IMR-90 (cell line): ENCODE data around the gene CHMP1A. TPM values are rescaled to one million over a fixed set of nuclear protein-coding genes. Genes with fewer than 3 reads are reported as not detected.

Experiments
- ATAC-seq: fragments of 200-7000 bp; cut with Tn5 transposase; 2 replicates; pipeline ENCODE4 v1.9.1; 2020; ENCODE audit warnings: low read depth, mild to moderate bottlenecking, moderate library complexity
- BruUV-seq: library from RNA; stranded (reverse); fragments of 400-500 nt; replicated peaks from 2 replicates; lab custom pipeline; 2021; lab: Mats Ljungman, UMichigan
- CTCF ChIA-PET: fragments of 300-600 bp; formaldehyde crosslinking; extraction: SDS; loops from one replicate; lab custom pipeline; 2021; ENCODE audit warnings: antibody characterized with exemption; lab: Yijun Ruan, JAX
- POLR2A ChIA-PET: fragments of 300-600 bp; sonication (Branson Sonifier 250); formaldehyde crosslinking; loops from one replicate; lab custom pipeline; 2022; ENCODE audit warnings: antibody characterized with exemption; ENCODE audit not compliant: unreplicated experiment; lab: Charles Lee
- DNase-seq: peaks from one replicate; pipeline ENCODE4 v3.0.0; 2013
- H2AFZ ChIP-seq: replicated peaks from 2 replicates; pipeline ENCODE3; 2013; ENCODE audit warnings: low read length, mild to moderate bottlenecking; ENCODE audit not compliant: poor library complexity
- H2AK5ac ChIP-seq: 2 replicates; pipeline ENCODE4 v1.6.1; 2013; ENCODE audit warnings: low read depth, low read length, inconsistent platforms
- H2AK9ac ChIP-seq: replicated peaks from 2 replicates; pipeline ENCODE3; 2013; ENCODE audit warnings: mild to moderate bottlenecking, low read depth, low read length, moderate library complexity; ENCODE audit not compliant: poor library complexity
- H2BK120ac ChIP-seq: 2 replicates; pipeline ENCODE4 v1.6.1; 2013; ENCODE audit warnings: low read depth, low read length, inconsistent platforms
- H2BK15ac ChIP-seq: 3 replicates; pipeline ENCODE4 v1.6.1; 2013; ENCODE audit warnings: low read depth, low read length, inconsistent platforms
- H2BK20ac ChIP-seq: 2 replicates; pipeline ENCODE4 v1.6.1; 2013; ENCODE audit warnings: low read depth, mild to moderate bottlenecking, inconsistent platforms, low read length, moderate library complexity
- H2BK5ac ChIP-seq: 2 replicates; pipeline ENCODE4 v1.6.1; 2013; ENCODE audit warnings: mild to moderate bottlenecking, low read depth, low read length, inconsistent platforms; ENCODE audit not compliant: poor library complexity, severe bottlenecking
- H3K14ac ChIP-seq: replicated peaks from 2 replicates; pipeline ENCODE4 v1.6.1; 2013; ENCODE audit warnings: low read depth, low read length, inconsistent platforms
- H3K18ac ChIP-seq: 2 replicates; pipeline ENCODE4 v1.6.1; 2013; ENCODE audit warnings: low read depth, low read length, control low read depth
- H3K23ac ChIP-seq: 2 replicates; pipeline ENCODE4 v1.6.1; 2013; ENCODE audit warnings: low read depth, low read length, inconsistent platforms
- H3K27ac ChIP-seq: 2 replicates; pipeline ENCODE4 v1.5.1; 2013; ENCODE audit warnings: mild to moderate bottlenecking, control low read depth, low read length; ENCODE audit not compliant: insufficient read depth
- H3K27me3 ChIP-seq: 2 replicates; pipeline ENCODE4 v1.6.1; 2013; ENCODE audit warnings: low read length; ENCODE audit not compliant: control insufficient read depth, insufficient read depth
- H3K36me3 ChIP-seq: 2 replicates; pipeline ENCODE4 v1.6.1; 2013; ENCODE audit warnings: low read length, mixed read lengths; ENCODE audit not compliant: control insufficient read depth, insufficient read depth
- H3K4ac ChIP-seq: 2 replicates; pipeline ENCODE4 v1.6.1; 2013; ENCODE audit warnings: low read depth, low read length, inconsistent platforms
- H3K4me1 ChIP-seq: 2 replicates; pipeline ENCODE4 v1.6.1; 2013; ENCODE audit warnings: low read length, mixed read lengths; ENCODE audit not compliant: control insufficient read depth, insufficient read depth
- H3K4me2 ChIP-seq: 2 replicates; pipeline ENCODE4 v1.6.1; 2013; ENCODE audit warnings: low read depth, mild to moderate bottlenecking, control low read depth, low read length, moderate library complexity
- H3K4me3 ChIP-seq: 2 replicates; pipeline ENCODE4 v1.5.1; 2013; ENCODE audit warnings: low read depth, mild to moderate bottlenecking, control low read depth, low read length, moderate library complexity; ENCODE audit not compliant: insufficient read depth
- H3K56ac ChIP-seq: 2 replicates; pipeline ENCODE4 v1.6.1; 2013; ENCODE audit warnings: low read length, inconsistent platforms; ENCODE audit not compliant: insufficient read depth; ENCODE audit errors: extremely low read depth
- H3K79me1 ChIP-seq, 2 experiments: 2 replicates each; pipeline ENCODE4 v1.6.1; 2013; ENCODE audit warnings: low read length in 2 of 2, inconsistent platforms in 1 of 2, low read depth in 1 of 2
- H3K9ac ChIP-seq: 2 replicates; pipeline ENCODE4 v1.6.1; 2013; ENCODE audit warnings: low read depth, low read length, control low read depth
- H3K9me1 ChIP-seq: 2 replicates; pipeline ENCODE4 v1.6.1; 2013; ENCODE audit warnings: low read length, inconsistent platforms; ENCODE audit not compliant: insufficient read depth
- H3K9me3 ChIP-seq: 2 replicates; pipeline ENCODE4 v1.6.1; 2013; ENCODE audit warnings: low read length; ENCODE audit not compliant: control insufficient read depth, insufficient read depth
- H4K20me1 ChIP-seq: 2 replicates; pipeline ENCODE4 v1.6.1; 2013; ENCODE audit warnings: low read length, inconsistent platforms; ENCODE audit not compliant: insufficient read depth
- H4K5ac ChIP-seq: 2 replicates; pipeline ENCODE4 v1.6.1; 2013; ENCODE audit warnings: mild to moderate bottlenecking, low read depth, low read length, control low read depth
- H4K8ac ChIP-seq, 2 experiments: 2 replicates each; pipeline ENCODE4 v1.6.1; 2013; ENCODE audit warnings: low read depth in 2 of 2, low read length in 2 of 2, control low read depth in 1 of 2, inconsistent platforms in 1 of 2
- H4K91ac ChIP-seq: 2 replicates; pipeline ENCODE4 v1.6.1; 2013; ENCODE audit warnings: low read depth, low read length, inconsistent platforms; ENCODE audit not compliant: insufficient read depth
- BHLHE40 ChIP-seq: fragments of 150-350 bp; IDR thresholded peaks from 2 replicates; pipeline ENCODE4 v1.6.1; 2016; ENCODE audit warnings: mild to moderate bottlenecking, low read depth, low read length
- RCOR1 ChIP-seq: IDR thresholded peaks from 2 replicates; pipeline ENCODE4 v1.6.1; 2012; ENCODE audit warnings: mild to moderate bottlenecking, low read length, improper control_type of control experiment; ENCODE audit not compliant: insufficient replicate concordance
- WGBS, 2 experiments: methylation state at CpG; one replicate each; pipeline versions ENCODE4 v1.1.5 to v1.1.7; 2013; ENCODE audit warnings: missing lambda C conversion rate in 2 of 2; ENCODE audit not compliant: insufficient read length in 1 of 2; ENCODE audit errors: extremely low coverage in 2 of 2; 5-methylcytosine and 5-hydroxymethylcytosine counted together
- dilution Hi-C: fragments of 300-500 bp; cut with HindIII; formaldehyde crosslinking; loops from one replicate; pipeline ENCODE4 v1.14.3; 2018; ENCODE audit warnings: low sequenced_read_pairs; ENCODE audit not compliant: unreplicated experiment
- in situ Hi-C: fragments of 300-500 bp; cut with MboI; formaldehyde crosslinking; loops from 3 replicates; pipeline ENCODE4 v1.14.3; 2019; ENCODE audit warnings: low sequenced_read_pairs, inconsistent platforms, mixed read lengths
- intact Hi-C: fragments of 100-400 bp; cut with micrococcal nuclease; formaldehyde crosslinking; loops from 2 replicates; pipeline ENCODE4 v1.10.0; 2022
- polyA plus RNA-seq, 3 experiments: library from polyadenylated mRNA; depleted of rRNA; stranded (reverse); fragments of >200 nt; gene quantifications; 2 replicates each; pipeline ENCODE4 v1.2.3, GENCODE V29; 2012; ENCODE audit warnings: low replicate concordance in 1 of 3
- total RNA-seq: library from RNA; depleted of rRNA; stranded (reverse); fragments of >200 nt; gene quantifications from 2 replicates; pipeline ENCODE4 v1.2.3, GENCODE V29; 2012
- TF ChIP-seq, protein P1 (sequence below): fragments of 150-350 bp; IDR thresholded peaks from 2 replicates; pipeline ENCODE4 v1.6.1; 2017; ENCODE audit warnings: mild to moderate bottlenecking, antibody characterized with exemption, low read length, low read depth

The CHMP1A gene
- total and polyA plus RNA-seq, 2 of the 4 experiments (the other 2 are of a cell fraction): 97.3 to 99.8 TPM

DNA sequence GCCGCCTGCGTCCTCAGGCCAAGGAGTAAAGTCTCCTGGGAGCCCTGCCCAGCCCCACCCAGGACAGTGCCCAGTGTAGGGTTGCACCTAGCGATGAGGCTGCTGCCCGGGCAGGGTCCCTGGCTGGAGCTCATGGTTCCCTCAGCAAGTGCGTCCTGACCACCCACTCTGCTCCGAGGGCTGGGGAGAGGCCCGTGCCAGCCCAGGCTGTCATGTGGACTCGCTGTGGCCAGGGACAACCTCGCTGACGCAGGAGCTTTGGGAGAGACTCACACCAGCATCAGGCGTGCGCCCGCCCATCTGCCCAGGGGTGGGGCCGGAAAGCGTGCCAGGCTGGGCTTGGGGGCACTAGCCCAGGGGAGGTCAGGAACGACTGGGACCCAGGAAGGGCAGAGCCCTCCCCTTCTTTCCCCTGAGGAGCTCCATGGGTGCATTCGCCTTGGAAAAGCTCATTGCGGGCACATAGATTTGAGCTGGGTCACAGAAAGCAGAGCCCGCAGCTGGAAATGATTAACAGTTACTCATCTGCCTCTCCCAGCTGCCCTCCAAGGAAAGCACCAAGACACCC is 24.4 kb downstream of the CHMP1A start:
- ChIA-PET CTCF (interaction anchor here (0.6 to 1.4 kb wide), 4 partner anchors 11 to 304 kb away, joined by 3 to 4 read pairs (median 3); no protein-coding TSS in a partner anchor), POLR2A (no interaction called here)
- H3K9me1 ChIP-seq: no peaks in the 10 kb centered on the region; the same call in 1 of the 2 replicates
- H3K4me1 ChIP-seq: peaks cover 5% of the 10 kb centered on the region
- H3K23ac ChIP-seq: no peak overlapping the region
- H2AK5ac ChIP-seq: no peak overlapping the region
- intact Hi-C loops: no loop called here
- H4K8ac ChIP-seq: no peak overlapping the region
- no peak overlapping the region for H3K14ac ChIP-seq
- peaks cover 29% of the 10 kb centered on the region for H3K27me3 ChIP-seq
- ATAC-seq: peak; percentile 77
- H3K9me3 ChIP-seq: peaks cover 5% of the 10 kb centered on the region
- H4K5ac ChIP-seq: no peak overlapping the region
- peak overlapping the region; percentile 58 for H2AK9ac ChIP-seq
- TF ChIP-seq, protein P1, sequence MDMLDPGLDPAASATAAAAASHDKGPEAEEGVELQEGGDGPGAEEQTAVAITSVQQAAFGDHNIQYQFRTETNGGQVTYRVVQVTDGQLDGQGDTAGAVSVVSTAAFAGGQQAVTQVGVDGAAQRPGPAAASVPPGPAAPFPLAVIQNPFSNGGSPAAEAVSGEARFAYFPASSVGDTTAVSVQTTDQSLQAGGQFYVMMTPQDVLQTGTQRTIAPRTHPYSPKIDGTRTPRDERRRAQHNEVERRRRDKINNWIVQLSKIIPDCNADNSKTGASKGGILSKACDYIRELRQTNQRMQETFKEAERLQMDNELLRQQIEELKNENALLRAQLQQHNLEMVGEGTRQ: peak; percentile 44; the same call in 1 of the 2 replicates
- TF ChIP-seq BHLHE40: peak; percentile 67
- no peak for TF ChIP-seq RCOR1
- H3K18ac ChIP-seq: no peak overlapping the region
- no peak overlapping the region for H4K91ac ChIP-seq
- H2BK120ac ChIP-seq: no peak overlapping the region
- no peak overlapping the region for H3K9ac ChIP-seq
- in situ Hi-C loops: no loop called here
- dilution Hi-C loops: no loop called here
- H4K20me1 ChIP-seq: no peaks in the 10 kb centered on the region
- no peak overlapping the region for H3K4me2 ChIP-seq
- no peak overlapping the region for H3K4ac ChIP-seq
- no peak overlapping the region for H3K56ac ChIP-seq
- H3K27ac ChIP-seq: no peak overlapping the region
- no TSS peak for BruUV-seq
- H2BK5ac ChIP-seq: no peak overlapping the region
- no peak overlapping the region for H3K4me3 ChIP-seq
- H3K36me3 ChIP-seq: no peaks in the 10 kb centered on the region
- H3K79me1 ChIP-seq: no peaks in the 10 kb centered on the region
- 59% methylated on average over 14 of the region's 19 CpGs; no CpG with 5 or more reads in 1 of the 2 experiments for WGBS, 2 experiments
- peak; percentile 73 for DNase-seq
- no peak overlapping the region for H2BK20ac ChIP-seq
- peak overlapping the region; percentile 80 for H2AFZ ChIP-seq
- H2BK15ac ChIP-seq: no peak overlapping the region; the same call in 2 of the 3 replicates
